IMR-90 (cell line): ENCODE measurements around the gene ZC2HC1C. TPM values are rescaled to one million over a fixed set of nuclear protein-coding genes. Genes with fewer than 3 reads are reported as not detected.
"Not testable (repeated sequence)": the region's sequence is repeated elsewhere in the genome, so short reads cannot be mapped to it uniquely, and the experiment has no call there.

Experiments
- ATAC-seq: fragments of 200-7000 bp; cut with Tn5 transposase; 2 replicates; pipeline ENCODE4 v1.9.1; 2020; ENCODE audit warnings: low read depth, mild to moderate bottlenecking, moderate library complexity
- BruUV-seq: library from RNA; stranded (reverse); fragments of 400-500 nt; replicated peaks from 2 replicates; lab custom pipeline; 2021; lab: Mats Ljungman, UMichigan
- CTCF ChIA-PET: fragments of 300-600 bp; formaldehyde crosslinking; extraction: SDS; loops from one replicate; lab custom pipeline; 2021; ENCODE audit warnings: antibody characterized with exemption; lab: Yijun Ruan, JAX
- POLR2A ChIA-PET: fragments of 300-600 bp; sonication (Branson Sonifier 250); formaldehyde crosslinking; loops from one replicate; lab custom pipeline; 2022; ENCODE audit warnings: antibody characterized with exemption; ENCODE audit not compliant: unreplicated experiment; lab: Charles Lee
- DNase-seq: peaks from one replicate; pipeline ENCODE4 v3.0.0; 2013
- H2AFZ ChIP-seq: replicated peaks from 2 replicates; pipeline ENCODE3; 2013; ENCODE audit warnings: low read length, mild to moderate bottlenecking; ENCODE audit not compliant: poor library complexity
- H2AK5ac ChIP-seq: 2 replicates; pipeline ENCODE4 v1.6.1; 2013; ENCODE audit warnings: low read depth, low read length, inconsistent platforms
- H2AK9ac ChIP-seq: replicated peaks from 2 replicates; pipeline ENCODE3; 2013; ENCODE audit warnings: mild to moderate bottlenecking, low read depth, low read length, moderate library complexity; ENCODE audit not compliant: poor library complexity
- H2BK120ac ChIP-seq: 2 replicates; pipeline ENCODE4 v1.6.1; 2013; ENCODE audit warnings: low read depth, low read length, inconsistent platforms
- H2BK15ac ChIP-seq: 3 replicates; pipeline ENCODE4 v1.6.1; 2013; ENCODE audit warnings: low read depth, low read length, inconsistent platforms
- H2BK20ac ChIP-seq: 2 replicates; pipeline ENCODE4 v1.6.1; 2013; ENCODE audit warnings: low read depth, mild to moderate bottlenecking, inconsistent platforms, low read length, moderate library complexity
- H2BK5ac ChIP-seq: 2 replicates; pipeline ENCODE4 v1.6.1; 2013; ENCODE audit warnings: mild to moderate bottlenecking, low read depth, low read length, inconsistent platforms; ENCODE audit not compliant: poor library complexity, severe bottlenecking
- H3K14ac ChIP-seq: replicated peaks from 2 replicates; pipeline ENCODE4 v1.6.1; 2013; ENCODE audit warnings: low read depth, low read length, inconsistent platforms
- H3K18ac ChIP-seq: 2 replicates; pipeline ENCODE4 v1.6.1; 2013; ENCODE audit warnings: low read depth, low read length, control low read depth
- H3K23ac ChIP-seq: 2 replicates; pipeline ENCODE4 v1.6.1; 2013; ENCODE audit warnings: low read depth, low read length, inconsistent platforms
- H3K27ac ChIP-seq: 2 replicates; pipeline ENCODE4 v1.5.1; 2013; ENCODE audit warnings: mild to moderate bottlenecking, control low read depth, low read length; ENCODE audit not compliant: insufficient read depth
- H3K27me3 ChIP-seq: 2 replicates; pipeline ENCODE4 v1.6.1; 2013; ENCODE audit warnings: low read length; ENCODE audit not compliant: control insufficient read depth, insufficient read depth
- H3K36me3 ChIP-seq: 2 replicates; pipeline ENCODE4 v1.6.1; 2013; ENCODE audit warnings: low read length, mixed read lengths; ENCODE audit not compliant: control insufficient read depth, insufficient read depth
- H3K4ac ChIP-seq: 2 replicates; pipeline ENCODE4 v1.6.1; 2013; ENCODE audit warnings: low read depth, low read length, inconsistent platforms
- H3K4me1 ChIP-seq: 2 replicates; pipeline ENCODE4 v1.6.1; 2013; ENCODE audit warnings: low read length, mixed read lengths; ENCODE audit not compliant: control insufficient read depth, insufficient read depth
- H3K4me2 ChIP-seq: 2 replicates; pipeline ENCODE4 v1.6.1; 2013; ENCODE audit warnings: low read depth, mild to moderate bottlenecking, control low read depth, low read length, moderate library complexity
- H3K4me3 ChIP-seq: 2 replicates; pipeline ENCODE4 v1.5.1; 2013; ENCODE audit warnings: low read depth, mild to moderate bottlenecking, control low read depth, low read length, moderate library complexity; ENCODE audit not compliant: insufficient read depth
- H3K56ac ChIP-seq: 2 replicates; pipeline ENCODE4 v1.6.1; 2013; ENCODE audit warnings: low read length, inconsistent platforms; ENCODE audit not compliant: insufficient read depth; ENCODE audit errors: extremely low read depth
- H3K79me1 ChIP-seq, 2 experiments: 2 replicates each; pipeline ENCODE4 v1.6.1; 2013; ENCODE audit warnings: low read length in 2 of 2, inconsistent platforms in 1 of 2, low read depth in 1 of 2
- H3K9ac ChIP-seq: 2 replicates; pipeline ENCODE4 v1.6.1; 2013; ENCODE audit warnings: low read depth, low read length, control low read depth
- H3K9me1 ChIP-seq: 2 replicates; pipeline ENCODE4 v1.6.1; 2013; ENCODE audit warnings: low read length, inconsistent platforms; ENCODE audit not compliant: insufficient read depth
- H3K9me3 ChIP-seq: 2 replicates; pipeline ENCODE4 v1.6.1; 2013; ENCODE audit warnings: low read length; ENCODE audit not compliant: control insufficient read depth, insufficient read depth
- H4K20me1 ChIP-seq: 2 replicates; pipeline ENCODE4 v1.6.1; 2013; ENCODE audit warnings: low read length, inconsistent platforms; ENCODE audit not compliant: insufficient read depth
- H4K5ac ChIP-seq: 2 replicates; pipeline ENCODE4 v1.6.1; 2013; ENCODE audit warnings: mild to moderate bottlenecking, low read depth, low read length, control low read depth
- H4K8ac ChIP-seq, 2 experiments: 2 replicates each; pipeline ENCODE4 v1.6.1; 2013; ENCODE audit warnings: low read depth in 2 of 2, low read length in 2 of 2, control low read depth in 1 of 2, inconsistent platforms in 1 of 2
- H4K91ac ChIP-seq: 2 replicates; pipeline ENCODE4 v1.6.1; 2013; ENCODE audit warnings: low read depth, low read length, inconsistent platforms; ENCODE audit not compliant: insufficient read depth
- WGBS, 2 experiments: methylation state at CpG; one replicate each; pipeline versions ENCODE4 v1.1.5 to v1.1.7; 2013; ENCODE audit warnings: missing lambda C conversion rate in 2 of 2; ENCODE audit not compliant: insufficient read length in 1 of 2; ENCODE audit errors: extremely low coverage in 2 of 2; 5-methylcytosine and 5-hydroxymethylcytosine counted together
- dilution Hi-C: fragments of 300-500 bp; cut with HindIII; formaldehyde crosslinking; loops from one replicate; pipeline ENCODE4 v1.14.3; 2018; ENCODE audit warnings: low sequenced_read_pairs; ENCODE audit not compliant: unreplicated experiment
- in situ Hi-C: fragments of 300-500 bp; cut with MboI; formaldehyde crosslinking; loops from 3 replicates; pipeline ENCODE4 v1.14.3; 2019; ENCODE audit warnings: low sequenced_read_pairs, inconsistent platforms, mixed read lengths
- intact Hi-C: fragments of 100-400 bp; cut with micrococcal nuclease; formaldehyde crosslinking; loops from 2 replicates; pipeline ENCODE4 v1.10.0; 2022
- polyA plus RNA-seq, 3 experiments: library from polyadenylated mRNA; depleted of rRNA; stranded (reverse); fragments of >200 nt; gene quantifications; 2 replicates each; pipeline ENCODE4 v1.2.3, GENCODE V29; 2012; ENCODE audit warnings: low replicate concordance in 1 of 3
- total RNA-seq: library from RNA; depleted of rRNA; stranded (reverse); fragments of >200 nt; gene quantifications from 2 replicates; pipeline ENCODE4 v1.2.3, GENCODE V29; 2012

Gene ZC2HC1C
- total and polyA plus RNA-seq, 2 of the 4 experiments (the other 2 are of a cell fraction), result 0.15 to 0.54 TPM

- H3K79me1 ChIP-seq, result peaks cover 7 to 20% of the 10 kb centered on the region in 2 experiments
- in situ Hi-C loops, H3K14ac ChIP-seq, H3K4me1 ChIP-seq, dilution Hi-C loops, H3K4ac ChIP-seq, BruUV-seq, H2BK5ac ChIP-seq, POLR2A ChIA-PET, H3K4me3 ChIP-seq, H3K27me3 ChIP-seq, H3K9me1 ChIP-seq, H3K9ac ChIP-seq, H4K20me1 ChIP-seq, H2BK120ac ChIP-seq, DNase-seq, H3K56ac ChIP-seq, H3K27ac ChIP-seq, H4K8ac ChIP-seq, H2BK15ac ChIP-seq, H2BK20ac ChIP-seq, H2AFZ ChIP-seq, H4K91ac ChIP-seq, H3K18ac ChIP-seq, H2AK9ac ChIP-seq, H3K23ac ChIP-seq, ATAC-seq, H3K9me3 ChIP-seq, H2AK5ac ChIP-seq, CTCF ChIA-PET, H3K36me3 ChIP-seq, H4K5ac ChIP-seq, H3K4me2 ChIP-seq: not testable (repeated sequence)
- 100% methylated on average over 1 of the region's 4 CpGs; no CpG with 5 or more reads in 1 of the 2 experiments for WGBS, 2 experiments
- intact Hi-C loops, result loop anchor here (5.0 kb wide), 1 partner anchor 125 kb away; no protein-coding TSS in a partner anchor
Measured at GRCh38 chr14:75067765-75068164, 1.7 kb upstream of the ZC2HC1C start.
